Transverse colon (tissue), 4 donors: ENCODE data around the gene FGF1.

Experiments used
- CTCF ChIP-seq, 5 experiments: fragments of 200-600 bp in 3 of 5; fragments of 450-650 bp in 2 of 5; sonication (generic) in 3 of 5; IDR thresholded peaks; 1 replicate in 2 of 5; 2 replicates in 3 of 5; pipeline ENCODE4 v1.5.1; 2016 to 2017; ENCODE audit warnings: antibody characterized with exemption in 5 of 5, inconsistent platforms in 3 of 5, mild to moderate bottlenecking in 2 of 5, moderate library complexity in 1 of 5
- POLR2A ChIP-seq: fragments of 450-650 bp; IDR thresholded peaks from one replicate; pipeline ENCODE4 v1.6.1; 2016; ENCODE audit warnings: antibody characterized with exemption, mild to moderate bottlenecking, moderate library complexity
- POLR2AphosphoS5 ChIP-seq, 3 donors: sonication (generic); formaldehyde crosslinking; IDR thresholded peaks; one replicate each; pipeline ENCODE4 v1.6.1; 2016; ENCODE audit warnings: antibody characterized with exemption in 3 of 3

- TF ChIP-seq CTCF (IDR thresholded peaks at IDR 0.05) = no peak
- no peak for TF ChIP-seq POLR2A
- TF ChIP-seq POLR2AphosphoS5 (IDR thresholded peaks at IDR 0.05) = no peak
Observed at GRCh38 chr5:142652563-142652962, 33.3 kb downstream of the FGF1 start.
